K562 (cell line): ENCODE data around the gene GMDS. TPM values are rescaled to one million over a fixed set of nuclear protein-coding genes. Genes with fewer than 3 reads are reported as not detected.

Experiments
- ATAC-seq: fragments of 200-7000 bp; cut with Tn5 transposase; 3 replicates; pipeline ENCODE4 v1.9.1; 2020; ENCODE audit warnings: moderate library complexity
- BruUV-seq: library from RNA; stranded (reverse); fragments of 400-500 nt; replicated peaks from 2 replicates; lab custom pipeline; 2021; lab: Mats Ljungman, UMichigan
- CTCF ChIA-PET: fragments of 300-600 bp; formaldehyde crosslinking; extraction: SDS; loops from one replicate; lab custom pipeline; 2021; ENCODE audit warnings: low intra/inter-chr PET ratio; lab: Yijun Ruan, JAX
- POLR2A ChIA-PET: fragments of 300-600, 350-650 bp; sonication (Branson Sonifier 250); formaldehyde crosslinking; extraction: SDS; loops from one replicate; lab custom pipeline; 2021; ENCODE audit warnings: antibody characterized with exemption, inconsistent platforms; lab: Yijun Ruan, JAX
- DNase-seq, 4 experiments: peaks; one replicate each; pipeline versions ENCODE4 v3.0.0 to v3.0.0-alpha.2; 2011 to 2018; ENCODE audit warnings: low spot score in 3 of 4, mixed read lengths in 3 of 4; ENCODE audit errors: extremely low read depth in 1 of 4
- FAIRE-seq: peaks from 2 replicates; lab custom pipeline; 2011; peaks lifted over from hg19 to GRCh38; lab: Jason Lieb, UNC
- H2AFZ ChIP-seq: 2 replicates; pipeline ENCODE4 v1.6.0; 2011; ENCODE audit warnings: low read depth, low read length, control low read depth, inconsistent platforms
- H3K27ac ChIP-seq: fragments of 200-600 bp; 3 replicates; pipeline ENCODE4 v1.8.0; 2011; ENCODE audit warnings: low read depth, mild to moderate bottlenecking, control low read depth, inconsistent platforms, low read length, moderate library complexity, mixed read lengths; ENCODE audit errors: extremely low read depth
- H3K27me3 ChIP-seq, 2 experiments: fragments of 300-600 bp in 1 of 2; 2 replicates in 1 of 2; 3 replicates in 1 of 2; pipeline versions ENCODE4 v1.6.0 to v1.8.0; 2011; ENCODE audit warnings: inconsistent platforms in 2 of 2, low read length in 2 of 2, mild to moderate bottlenecking in 1 of 2, mixed read lengths in 1 of 2, moderate library complexity in 1 of 2; ENCODE audit not compliant: control insufficient read depth in 2 of 2, insufficient read depth in 2 of 2
- H3K36me3 ChIP-seq: fragments of 300-600 bp; 3 replicates; pipeline ENCODE4 v1.8.0; 2011; ENCODE audit warnings: mild to moderate bottlenecking, low read length, inconsistent platforms; ENCODE audit not compliant: control insufficient read depth, insufficient read depth
- H3K4me1 ChIP-seq, 2 experiments: fragments of 200-600 bp in 1 of 2; replicated peaks in 1 of 2; 2 replicates in 1 of 2; 3 replicates in 1 of 2; pipeline versions ENCODE4 v1.5.1 to v1.8.0; 2011; ENCODE audit warnings: inconsistent platforms in 2 of 2, low read length in 2 of 2, mild to moderate bottlenecking in 1 of 2, mixed read lengths in 1 of 2, moderate library complexity in 1 of 2; ENCODE audit not compliant: control insufficient read depth in 2 of 2, insufficient read depth in 2 of 2
- H3K4me2 ChIP-seq: 2 replicates; pipeline ENCODE4 v1.6.1; 2011; ENCODE audit warnings: low read length, control low read depth, inconsistent platforms, mixed read lengths; ENCODE audit not compliant: insufficient read depth
- H3K4me3 ChIP-seq: fragments of 200-600 bp; sonication (generic), shearing (Covaris generic); 2 replicates; pipeline ENCODE4 v1.5.1; 2016; ENCODE audit warnings: control low read depth, inconsistent platforms
- H3K79me2 ChIP-seq: fragments of 200-600 bp; 3 replicates; pipeline ENCODE4 v1.8.0; 2011; ENCODE audit warnings: low read length, inconsistent platforms; ENCODE audit not compliant: control insufficient read depth, insufficient read depth
- H3K9ac ChIP-seq, 2 experiments: 2 replicates each; pipeline versions ENCODE4 v1.6.0 to v1.6.1; 2011; ENCODE audit warnings: low read depth in 2 of 2, low read length in 2 of 2, control low read depth in 1 of 2, inconsistent platforms in 1 of 2, mild to moderate bottlenecking in 1 of 2, mixed read lengths in 1 of 2; ENCODE audit not compliant: insufficient read depth in 1 of 2
- H3K9me1 ChIP-seq: one replicate; pipeline ENCODE4 v1.6.0; 2011; ENCODE audit warnings: inconsistent platforms, mild to moderate bottlenecking, low read length, moderate library complexity; ENCODE audit not compliant: control insufficient read depth, insufficient read depth
- H3K9me3 ChIP-seq: replicated peaks from 2 replicates; pipeline ENCODE4 v1.5.1; 2011; ENCODE audit warnings: low read depth, low read length, inconsistent platforms; ENCODE audit not compliant: control insufficient read depth, insufficient read depth
- H4K20me1 ChIP-seq: replicated peaks from 2 replicates; pipeline ENCODE4 v1.6.1; 2011; ENCODE audit warnings: low read length, inconsistent platforms, mixed read lengths; ENCODE audit not compliant: control insufficient read depth, insufficient read depth
- CBX8 ChIP-seq: fragments of 200-600 bp; sonication (generic); IDR thresholded peaks from 2 replicates; pipeline ENCODE4 v1.6.1; 2012; ENCODE audit warnings: borderline replicate concordance, mixed run types, low read depth, mild to moderate bottlenecking, moderate library complexity, mixed read lengths, low read length, control low read depth, inconsistent platforms; ENCODE audit not compliant: poor library complexity, severe bottlenecking; ENCODE audit errors: extremely low read depth
- DIDO1 ChIP-seq: fragments of 450-650 bp; IDR thresholded peaks from 2 replicates; pipeline ENCODE4 v1.6.1; 2016; ENCODE audit warnings: low read depth, missing biosample characterization, missing genetic modification characterization
- RBM25 ChIP-seq: fragments of 200-400 bp; formaldehyde crosslinking; IDR thresholded peaks from 2 replicates; pipeline ENCODE4 v1.6.1; 2018; ENCODE audit warnings: low read length, low read depth, moderate library complexity; ENCODE audit not compliant: severe bottlenecking
- ZNF217 ChIP-seq: sonication (generic); formaldehyde crosslinking; IDR thresholded peaks from 2 replicates; pipeline ENCODE4 v1.8.0; 2022; ENCODE audit warnings: mild to moderate bottlenecking, missing genetic modification reagents
- ZZZ3 ChIP-seq: fragments of 450-650 bp; IDR thresholded peaks from 2 replicates; pipeline ENCODE4 v1.6.1; 2016; ENCODE audit warnings: antibody characterized with exemption, mild to moderate bottlenecking, moderate library complexity
- WGBS: fragments of 100-300 bp; shearing (Covaris generic); methylation state at CpG from one replicate; pipeline ENCODE4 v1.1.6; 2016; ENCODE audit warnings: low coverage, mixed read lengths; ENCODE audit not compliant: insufficient coverage; ENCODE audit errors: missing lambda C conversion rate; 5-methylcytosine and 5-hydroxymethylcytosine counted together
- in situ Hi-C: fragments of 300-500 bp; cut with MboI; formaldehyde crosslinking; loops from 4 replicates; pipeline ENCODE4 v1.15.0; 2018; ENCODE audit warnings: inconsistent platforms, mixed read lengths
- intact Hi-C: fragments of 100-400 bp; cut with micrococcal nuclease; formaldehyde crosslinking; loops from 2 replicates; pipeline ENCODE4 v1.14.2; 2022
- polyA plus RNA-seq, 8 experiments: library from polyadenylated mRNA; depleted of rRNA in 4 of 8; stranded (reverse) in 5 of 8; unstranded in 3 of 8; fragments of >200 nt; fragmentation: Nextera tagmentation in 2 of 8; fragmentation: Illumina TruSeq in 1 of 8; extraction: Ambion mirVana in 2 of 8; extraction: Trizol in 1 of 8; gene quantifications; 2 replicates each; pipeline versions ENCODE4 v1.2.1 to v1.2.3, GENCODE V29; 2011 to 2014; ENCODE audit warnings: inconsistent platforms in 1 of 8, missing spikeins in 1 of 8
- total RNA-seq, 7 experiments: library from RNA; depleted of rRNA in 6 of 7; stranded (reverse); fragments of >200 nt in 6 of 7; fragmentation: Illumina TruSeq in 2 of 7; extraction: Trizol in 2 of 7; gene quantifications; 2 replicates each; pipeline versions ENCODE4 v1.2.1 to v1.2.3, GENCODE V29; 2011 to 2021; ENCODE audit warnings: low replicate concordance in 1 of 7

Gene GMDS
- total and polyA plus RNA-seq, 9 of the 15 experiments (the other 6 are each of a cell fraction or from before 2014, with no cell fraction given), result 0.48 to 31.8 (median 13.4) TPM

DNA sequence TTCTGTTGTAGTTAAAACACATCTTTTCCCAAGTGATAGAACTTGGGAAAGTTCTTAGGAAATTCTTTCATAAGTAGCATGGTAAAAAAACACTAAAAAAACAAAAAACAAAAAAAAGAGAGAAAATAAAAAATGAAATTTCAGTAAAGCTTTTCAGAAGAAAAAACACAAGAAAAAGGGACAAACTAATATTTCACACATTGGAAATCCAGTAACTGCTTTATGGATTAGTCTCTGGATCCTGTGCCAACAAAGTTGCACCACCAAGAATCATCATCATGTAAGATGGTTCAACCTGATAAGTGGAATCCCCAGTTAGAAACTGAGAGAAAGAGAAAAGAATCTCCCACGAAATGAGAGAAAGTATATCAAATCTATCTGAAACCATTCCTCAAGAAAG is 144.2 kb downstream of the GMDS start:
- Histone ChIP-seq H3K27me3 (no peaks in the 10 kb centered on the region), H3K27ac (no peak overlapping the region), H4K20me1 (no peaks in the 10 kb centered on the region), H3K4me2 (no peak overlapping the region), H2AFZ (no peak overlapping the region), H3K79me2 (no peaks in the 10 kb centered on the region), H3K4me3 (no peak overlapping the region), H3K9me1 (no peaks in the 10 kb centered on the region), H3K9me3 (no peaks in the 10 kb centered on the region), H3K9ac (no peak overlapping the region), H3K36me3 (no peaks in the 10 kb centered on the region), H3K4me1 (no peaks in the 10 kb centered on the region)
- ChIA-PET POLR2A (no interaction called here), CTCF (no interaction called here)
- in situ Hi-C loops (no loop called here), intact Hi-C loops (loop anchor here (5.0 to 10.0 kb wide), 3 partner anchors 96 to 254 kb away; no protein-coding TSS in a partner anchor)
- DNase-seq (no peak), ATAC-seq (no peak), FAIRE-seq (no peak)
- TF ChIP-seq CBX8, result peak; percentile 18
- no peak for TF ChIP-seq ZNF217 (CRISPR knock-in tag)
- 0% methylated on average over 1 of the region's 1 CpG for WGBS
- BruUV-seq, result no TSS peak

- CTCF ChIA-PET, result no interaction called here
- no peaks in the 10 kb centered on the region for H3K9me3 ChIP-seq
- no peak for ATAC-seq
- TF ChIP-seq DIDO1 (tag) (no peak), ZZZ3 (no peak), RBM25 (peak; percentile 84)
- H3K36me3 ChIP-seq, result no peaks in the 10 kb centered on the region
- H3K27me3 ChIP-seq, result 0 out of 5 replicates have a peak, but pooled peaks cover 0 to 2% of the 10 kb centered on the region in 2 experiments
- H3K79me2 ChIP-seq, result no peaks in the 10 kb centered on the region
- FAIRE-seq, result no peak
- H3K27ac ChIP-seq, result no peak overlapping the region
- POLR2A ChIA-PET, result interaction anchor here (0.7 kb wide), 1 partner anchor 849 kb away, joined by 4 read pairs; no protein-coding TSS in a partner anchor
- H3K4me1 ChIP-seq, result no peaks in the 10 kb centered on the region
- H2AFZ ChIP-seq, result no peak overlapping the region
- in situ Hi-C loops, result no loop called here
- no peak overlapping the region for H3K9ac ChIP-seq
- no peak for DNase-seq
- no peak overlapping the region for H3K4me2 ChIP-seq
- intact Hi-C loops, result loop anchor here (5.0 to 10.0 kb wide), 3 partner anchors 97 to 255 kb away; no protein-coding TSS in a partner anchor
- no peaks in the 10 kb centered on the region for H3K9me1 ChIP-seq
- no peaks in the 10 kb centered on the region for H4K20me1 ChIP-seq
- no peak overlapping the region for H3K4me3 ChIP-seq
- BruUV-seq, result no TSS peak
Observed at GRCh38 chr6:2099870-2100269, 145.5 kb downstream of the GMDS start.
